GM12801 (cell line): Measurements from ENCODE around the gene ZDHHC17.

ENCODE experiments used
- CTCF ChIP-seq: IDR thresholded peaks from one replicate; pipeline ENCODE4 v1.5.1; 2011; ENCODE audit warnings: control low read depth; ENCODE audit not compliant: insufficient read length; ENCODE audit errors: extremely low read depth

ZDHHC17 gene

GRCh38 chr12:76872415-76872814, 108.5 kb downstream of the ZDHHC17 start:
- TF ChIP-seq CTCF = no peak

- TF ChIP-seq CTCF = no peak
Measured at GRCh38 chr12:76874027-76874426, 110.1 kb downstream of the ZDHHC17 start.

GRCh38 chr12:76874491-76875190, 110.7 kb downstream of the ZDHHC17 start:
- TF ChIP-seq CTCF = no peak

GRCh38 chr12:76876696-76877229, 112.8 kb downstream of the ZDHHC17 start:
- TF ChIP-seq CTCF = no peak

GRCh38 chr12:76878099-76878898, 114.4 kb downstream of the ZDHHC17 start:
- TF ChIP-seq CTCF = no peak

- no peak for TF ChIP-seq CTCF
Measured at GRCh38 chr12:76878899-76879709, 115.2 kb downstream of the ZDHHC17 start, which contains the start of gene CSRP2. TSS of gene CSRP2 (minus strand) at chr12:76879019. CDS start at chr12:76866260, 12,759 bp downstream.
